ENCODE measurements around the gene RAB27A. TPM values are rescaled to one million over a fixed set of nuclear protein-coding genes. Genes with fewer than 3 reads are reported as not detected.

The RAB27A gene
- total RNA-seq, 4 donors from 2014 or later = 16.9 to 29.7 (median 21.4) TPM

DNA sequence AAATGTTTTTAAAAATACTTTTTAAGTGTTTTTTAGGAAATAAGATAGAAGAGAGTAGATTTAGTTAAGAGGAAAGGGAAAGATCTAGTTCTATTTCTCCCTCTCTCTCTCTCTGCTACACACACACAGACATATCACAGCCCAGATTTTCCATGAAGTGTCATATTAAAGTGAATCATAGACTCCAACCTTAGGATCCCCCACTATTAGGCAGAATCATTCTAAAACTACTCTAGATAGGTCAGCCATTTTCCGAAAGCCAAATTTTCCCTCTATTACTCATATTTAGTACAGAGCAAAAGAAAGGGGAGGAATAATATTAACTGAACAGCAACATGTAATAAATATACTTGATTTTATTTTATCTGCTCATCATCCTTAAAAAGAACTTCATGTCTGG, 47.7 kb downstream of the RAB27A start:
- Histone ChIP-seq H3K36me3 (no peaks in the 10 kb centered on the region), H3K27me3 (no peaks in the 10 kb centered on the region), H3K4me1 (peaks cover 0 to 2% (median 0%) of the 10 kb centered on the region in 3 donors), H3K27ac (no peak overlapping the region), H3K4me3 (no peak overlapping the region), H3K9me3 (no peaks in the 10 kb centered on the region)
- TF ChIP-seq POLR2AphosphoS5 (IDR thresholded peaks at IDR 0.05) (no peak), EP300 (IDR thresholded peaks at IDR 0.05) (no peak), POLR2A (IDR thresholded peaks at IDR 0.05) (no peak)
- TF ChIP-seq, protein P1, sequence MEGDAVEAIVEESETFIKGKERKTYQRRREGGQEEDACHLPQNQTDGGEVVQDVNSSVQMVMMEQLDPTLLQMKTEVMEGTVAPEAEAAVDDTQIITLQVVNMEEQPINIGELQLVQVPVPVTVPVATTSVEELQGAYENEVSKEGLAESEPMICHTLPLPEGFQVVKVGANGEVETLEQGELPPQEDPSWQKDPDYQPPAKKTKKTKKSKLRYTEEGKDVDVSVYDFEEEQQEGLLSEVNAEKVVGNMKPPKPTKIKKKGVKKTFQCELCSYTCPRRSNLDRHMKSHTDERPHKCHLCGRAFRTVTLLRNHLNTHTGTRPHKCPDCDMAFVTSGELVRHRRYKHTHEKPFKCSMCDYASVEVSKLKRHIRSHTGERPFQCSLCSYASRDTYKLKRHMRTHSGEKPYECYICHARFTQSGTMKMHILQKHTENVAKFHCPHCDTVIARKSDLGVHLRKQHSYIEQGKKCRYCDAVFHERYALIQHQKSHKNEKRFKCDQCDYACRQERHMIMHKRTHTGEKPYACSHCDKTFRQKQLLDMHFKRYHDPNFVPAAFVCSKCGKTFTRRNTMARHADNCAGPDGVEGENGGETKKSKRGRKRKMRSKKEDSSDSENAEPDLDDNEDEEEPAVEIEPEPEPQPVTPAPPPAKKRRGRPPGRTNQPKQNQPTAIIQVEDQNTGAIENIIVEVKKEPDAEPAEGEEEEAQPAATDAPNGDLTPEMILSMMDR (IDR thresholded peaks at IDR 0.05) = no peak
- no peak for ATAC-seq
- WGBS, 2 donors (ENCODE audit: low coverage in 1 of 2) = 22 to 50% methylated on average over 1 of the region's 1 CpG

DNA sequence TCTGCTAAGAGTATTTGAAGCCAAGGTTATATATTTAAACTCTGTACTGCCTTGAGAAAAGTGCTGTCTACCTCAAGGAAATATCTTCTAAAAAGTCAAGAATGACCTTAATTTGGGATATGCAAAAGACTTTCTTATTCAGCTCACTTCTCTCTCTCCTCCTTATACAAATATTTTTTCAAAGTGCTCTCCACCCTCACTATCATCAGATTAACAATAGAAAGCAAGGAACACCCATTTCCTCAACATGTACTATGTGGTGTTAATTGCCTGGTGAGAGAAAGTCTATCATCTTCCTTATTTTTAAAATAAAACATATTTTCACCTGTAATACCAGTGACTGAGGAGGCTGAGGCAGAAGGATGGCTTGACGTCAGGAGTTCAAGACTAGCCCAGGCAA, 48.4 kb downstream of the RAB27A start:
- no peak for ATAC-seq
- Histone ChIP-seq H3K9me3 (no peaks in the 10 kb centered on the region), H3K4me3 (no peak overlapping the region), H3K36me3 (no peaks in the 10 kb centered on the region), H3K4me1 (no peaks in the 10 kb centered on the region), H3K27me3 (no peaks in the 10 kb centered on the region), H3K27ac (no peak overlapping the region)
- no peak for TF ChIP-seq EP300 (IDR thresholded peaks at IDR 0.05)
- no peak for TF ChIP-seq POLR2AphosphoS5 (IDR thresholded peaks at IDR 0.05)
- TF ChIP-seq, protein P1 (IDR thresholded peaks at IDR 0.05) = no peak
- TF ChIP-seq POLR2A (IDR thresholded peaks at IDR 0.05) = no peak
- 78 to 88% methylated on average over 1 of the region's 1 CpG for WGBS, 2 donors (ENCODE audit: low coverage in 1 of 2)

DNA sequence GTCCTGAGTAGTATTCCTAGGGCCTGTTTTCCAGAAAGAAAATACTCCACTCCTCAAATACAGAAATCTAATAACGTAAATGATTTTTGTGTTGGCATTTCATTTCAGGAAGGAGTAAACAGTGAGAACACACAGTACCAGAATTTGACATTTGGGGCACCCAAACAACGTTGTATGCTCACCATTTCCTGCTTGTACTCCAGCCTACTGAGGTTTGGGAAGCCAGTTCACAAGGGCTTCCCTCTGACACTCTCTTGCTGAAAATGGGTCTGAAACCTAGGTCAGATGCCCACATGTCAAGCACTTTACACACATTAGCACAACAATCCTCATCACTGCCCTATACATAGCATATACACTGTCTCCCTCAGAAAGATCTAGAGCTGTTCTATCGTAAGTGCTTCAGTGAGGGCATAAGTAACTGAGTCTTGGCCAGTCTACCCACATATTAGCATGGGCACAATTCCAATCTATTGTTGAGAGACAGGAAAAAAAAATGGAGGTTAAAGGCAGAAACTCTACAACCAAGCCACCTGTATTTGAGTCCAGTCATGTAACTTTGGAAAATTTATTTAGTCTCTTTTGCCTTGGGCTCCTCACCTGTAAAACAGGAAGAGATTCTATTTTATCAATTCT, 49.4 kb downstream of the RAB27A start:
- Histone ChIP-seq H3K27ac (no peak overlapping the region), H3K9me3 (no peaks in the 10 kb centered on the region), H3K4me3 (no peak overlapping the region), H3K36me3 (no peaks in the 10 kb centered on the region), H3K27me3 (no peaks in the 10 kb centered on the region), H3K4me1 (no peaks in the 10 kb centered on the region)
- 68 to 71% methylated on average over 3 of the region's 3 CpGs for WGBS, 2 donors (ENCODE audit: low coverage in 1 of 2)
- no peak for TF ChIP-seq POLR2A (IDR thresholded peaks at IDR 0.05)
- TF ChIP-seq EP300 (IDR thresholded peaks at IDR 0.05) = no peak
- TF ChIP-seq, protein P1 (IDR thresholded peaks at IDR 0.05) = no peak
- no peak for ATAC-seq

DNA sequence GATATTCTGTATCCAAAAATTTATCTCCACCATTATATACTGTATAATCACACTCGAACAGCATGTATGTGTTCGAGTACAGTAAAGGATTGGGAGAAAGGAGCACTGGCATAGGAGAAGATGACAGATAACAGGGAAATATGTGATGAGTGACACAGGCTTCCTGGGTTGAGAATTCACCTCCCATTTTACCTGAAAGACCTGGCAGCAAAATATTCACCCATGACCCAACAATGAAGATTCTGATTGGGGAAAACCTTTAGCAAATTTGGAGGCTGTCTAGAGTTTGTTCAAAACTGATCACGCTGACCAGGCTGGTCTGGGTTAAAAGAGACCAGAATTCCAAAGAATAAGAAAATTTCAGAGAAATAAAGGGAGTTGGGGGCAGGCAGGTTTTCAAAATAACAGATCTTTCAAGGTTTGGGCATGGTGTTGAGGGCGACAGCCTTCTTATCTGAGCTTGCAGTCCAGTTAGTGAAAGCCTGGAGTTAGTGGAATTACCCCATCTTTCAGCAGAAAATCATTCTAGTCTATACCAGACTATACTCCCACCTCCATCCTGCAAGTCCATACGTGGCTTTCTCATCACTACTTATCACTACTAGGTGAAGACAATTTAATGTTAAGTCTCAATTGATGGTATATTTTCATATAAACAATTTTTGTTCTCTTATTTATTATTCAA, 50.0 kb downstream of the RAB27A start:
- Histone ChIP-seq H3K4me3 (no peak overlapping the region), H3K4me1 (no peaks in the 10 kb centered on the region), H3K27ac (no peak overlapping the region), H3K9me3 (no peaks in the 10 kb centered on the region), H3K27me3 (no peaks in the 10 kb centered on the region), H3K36me3 (peaks cover 0 to under 1% of the 10 kb centered on the region in 2 donors)
- no peak for ATAC-seq
- WGBS, 2 donors (ENCODE audit: low coverage in 1 of 2) = 85% methylated on average over 3 to 5 of the region's 5 CpGs
- TF ChIP-seq EP300 (IDR thresholded peaks at IDR 0.05) = no peak
- TF ChIP-seq POLR2A (IDR thresholded peaks at IDR 0.05) = no peak
- TF ChIP-seq, protein P1 (IDR thresholded peaks at IDR 0.05) = no peak
- no peak for TF ChIP-seq POLR2AphosphoS5 (IDR thresholded peaks at IDR 0.05)

GRCh38 chr15:55238877-55239276, 50.7 kb downstream of the RAB27A start:
- no peak for ATAC-seq
- Histone ChIP-seq H3K4me1 (no peaks in the 10 kb centered on the region), H3K9me3 (no peaks in the 10 kb centered on the region), H3K4me3 (no peak overlapping the region), H3K36me3 (peaks cover 0 to 8% of the 10 kb centered on the region in 2 donors), H3K27ac (no peak overlapping the region), H3K27me3 (no peaks in the 10 kb centered on the region)
- 91 to 100% methylated on average over 2 of the region's 2 CpGs for WGBS, 2 donors (ENCODE audit: low coverage in 1 of 2)
- TF ChIP-seq, protein P1 (IDR thresholded peaks at IDR 0.05) = no peak

All from gastroesophageal sphincter (tissue), 4 donors.